Endodermal cell (in vitro differentiated cells): ENCODE data around the gene MXRA7. TPM values are rescaled to one million over a fixed set of nuclear protein-coding genes. Genes with fewer than 3 reads are reported as not detected.

ENCODE experiments used
- DNase-seq: peaks from one replicate; pipeline ENCODE4 v3.0.0-alpha.2; 2017
- H3K27ac ChIP-seq: 2 replicates; pipeline ENCODE4 v1.5.1; 2013; ENCODE audit warnings: mild to moderate bottlenecking, low read depth, low read length, moderate library complexity
- H3K27me3 ChIP-seq: 2 replicates; pipeline ENCODE4 v1.6.1; 2013; ENCODE audit warnings: mild to moderate bottlenecking, low read length, moderate library complexity; ENCODE audit not compliant: insufficient read depth, control insufficient read depth, poor library complexity, severe bottlenecking
- H3K36me3 ChIP-seq: 2 replicates; pipeline ENCODE4 v1.7.0; 2013; ENCODE audit warnings: mild to moderate bottlenecking, low read length, moderate library complexity; ENCODE audit not compliant: control insufficient read depth, insufficient read depth
- H3K4me1 ChIP-seq: one replicate; pipeline ENCODE4 v1.7.0; 2013; ENCODE audit warnings: low read length; ENCODE audit not compliant: control insufficient read depth, insufficient read depth
- H3K4me3 ChIP-seq: 2 replicates; pipeline ENCODE4 v1.5.1; 2013; ENCODE audit warnings: mild to moderate bottlenecking, low read length, moderate library complexity
- H3K9ac ChIP-seq: 2 replicates; pipeline ENCODE4 v1.6.1; 2013; ENCODE audit warnings: mild to moderate bottlenecking, low read length, moderate library complexity; ENCODE audit not compliant: poor library complexity, severe bottlenecking; ENCODE audit errors: extremely low read depth
- H3K9me3 ChIP-seq: 2 replicates; pipeline ENCODE4 v1.6.1; 2013; ENCODE audit warnings: mild to moderate bottlenecking, low read length, moderate library complexity; ENCODE audit not compliant: control insufficient read depth
- H3K27ac Mint-ChIP-seq: 2 replicates; pipeline ENCODE4 v1.8.0; 2020; ENCODE audit warnings: mixed read lengths
- H3K27me3 Mint-ChIP-seq: 2 replicates; pipeline ENCODE4 v1.8.0; 2021; ENCODE audit warnings: mild to moderate bottlenecking, mixed read lengths; ENCODE audit not compliant: insufficient read depth
- H3K36me3 Mint-ChIP-seq: 2 replicates; pipeline ENCODE4 v1.8.0; 2020; ENCODE audit warnings: low read depth, mixed read lengths
- H3K4me1 Mint-ChIP-seq: 2 replicates; pipeline ENCODE4 v1.8.0; 2020; ENCODE audit warnings: mixed read lengths
- H3K4me3 Mint-ChIP-seq: 2 replicates; pipeline ENCODE4 v1.8.0; 2020; ENCODE audit warnings: mild to moderate bottlenecking, moderate library complexity, mixed read lengths
- H3K9me3 Mint-ChIP-seq: 2 replicates; pipeline ENCODE4 v1.8.0; 2020; ENCODE audit warnings: mild to moderate bottlenecking, mixed read lengths
- WGBS, 2 experiments: methylation state at CpG; one replicate each; pipeline versions ENCODE4 v1.1.5 to v1.1.7; 2013; ENCODE audit warnings: missing lambda C conversion rate in 2 of 2, mixed read lengths in 1 of 2; ENCODE audit not compliant: insufficient coverage in 1 of 2, insufficient read length in 1 of 2; 5-methylcytosine and 5-hydroxymethylcytosine counted together
- total RNA-seq, 2 donors: library from RNA; stranded (reverse); fragmentation: NEBNext Ultra II Directional in 1 of 2; extraction: Animal tissue kit (Norgen Biotek cat#: 25700) in 1 of 2; gene quantifications; 2 replicates in 1 of 2; 3 replicates in 1 of 2; pipeline ENCODE4 v1.2.1, GENCODE V29; 2021
- TF ChIP-seq, protein P1 (sequence below): fragments of 200-600 bp; sonication (generic); conservative IDR thresholded peaks from 2 replicates; pipeline ENCODE4 v1.5.0; 2021; ENCODE audit warnings: antibody characterized with exemption, mild to moderate bottlenecking

The MXRA7 gene
- total RNA-seq, 2 donors from 2014 or later = 61.6 to 77.1 TPM

DNA sequence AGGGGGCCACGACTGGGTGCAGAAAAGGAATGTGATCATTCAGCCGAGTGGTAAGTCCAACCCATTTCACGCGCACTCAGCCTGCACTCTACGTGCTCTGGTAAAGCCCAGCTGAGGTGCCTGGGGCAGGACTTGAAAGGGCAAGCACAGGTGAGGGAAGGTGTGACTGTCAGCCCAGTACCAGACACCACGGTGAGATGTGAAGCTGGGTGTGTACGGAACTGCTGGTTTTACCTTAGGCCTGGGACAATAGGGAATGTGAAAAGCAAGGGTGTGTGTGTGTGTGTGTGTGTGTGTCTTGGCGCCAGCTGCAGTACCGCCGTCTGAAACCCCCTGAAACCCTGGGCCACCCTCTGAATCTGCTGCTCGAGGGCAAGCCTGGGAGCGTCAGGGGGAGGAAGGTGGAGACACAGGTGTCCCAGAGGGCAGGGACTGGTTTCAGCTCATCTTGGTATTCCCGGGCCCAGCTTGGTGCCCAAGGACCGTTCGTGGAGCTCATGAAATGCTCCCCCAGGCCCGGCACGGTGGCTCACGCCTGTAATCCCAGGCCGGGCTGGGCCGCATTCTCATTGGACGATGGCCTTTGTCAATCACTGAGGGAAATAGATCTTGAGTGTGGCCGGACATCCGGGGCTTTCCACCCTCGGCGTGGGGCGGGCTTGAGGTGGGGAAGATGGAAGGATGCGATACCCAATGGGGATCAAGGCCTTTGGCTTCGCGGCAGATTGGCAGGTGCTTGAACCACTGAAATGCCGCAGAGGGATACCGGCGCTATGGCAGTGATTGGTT is 39.4 kb downstream of the MXRA7 start:
- peak overlapping the region; percentile 94 for H3K27ac Mint-ChIP-seq
- WGBS, 2 experiments = 22 to 32% methylated on average over 23 to 32 of the region's 32 CpGs
- Histone ChIP-seq H3K27me3 (no peaks in the 10 kb centered on the region), H3K36me3 (no peaks in the 10 kb centered on the region), H3K4me1 (no peaks in the 10 kb centered on the region), H3K4me3 (peak overlapping the region; percentile 94), H3K27ac (no peak overlapping the region), H3K9ac (no peak overlapping the region), H3K9me3 (no peaks in the 10 kb centered on the region)
- H3K4me1 Mint-ChIP-seq = peaks cover 16% of the 10 kb centered on the region
- peak; percentile 100 for DNase-seq
- peaks cover 3% of the 10 kb centered on the region for H3K36me3 Mint-ChIP-seq
- H3K27me3 Mint-ChIP-seq = peaks cover 2% of the 10 kb centered on the region
- peak overlapping the region; percentile 79 for H3K4me3 Mint-ChIP-seq
- H3K9me3 Mint-ChIP-seq = peaks cover 3% of the 10 kb centered on the region
- TF ChIP-seq, protein P1, sequence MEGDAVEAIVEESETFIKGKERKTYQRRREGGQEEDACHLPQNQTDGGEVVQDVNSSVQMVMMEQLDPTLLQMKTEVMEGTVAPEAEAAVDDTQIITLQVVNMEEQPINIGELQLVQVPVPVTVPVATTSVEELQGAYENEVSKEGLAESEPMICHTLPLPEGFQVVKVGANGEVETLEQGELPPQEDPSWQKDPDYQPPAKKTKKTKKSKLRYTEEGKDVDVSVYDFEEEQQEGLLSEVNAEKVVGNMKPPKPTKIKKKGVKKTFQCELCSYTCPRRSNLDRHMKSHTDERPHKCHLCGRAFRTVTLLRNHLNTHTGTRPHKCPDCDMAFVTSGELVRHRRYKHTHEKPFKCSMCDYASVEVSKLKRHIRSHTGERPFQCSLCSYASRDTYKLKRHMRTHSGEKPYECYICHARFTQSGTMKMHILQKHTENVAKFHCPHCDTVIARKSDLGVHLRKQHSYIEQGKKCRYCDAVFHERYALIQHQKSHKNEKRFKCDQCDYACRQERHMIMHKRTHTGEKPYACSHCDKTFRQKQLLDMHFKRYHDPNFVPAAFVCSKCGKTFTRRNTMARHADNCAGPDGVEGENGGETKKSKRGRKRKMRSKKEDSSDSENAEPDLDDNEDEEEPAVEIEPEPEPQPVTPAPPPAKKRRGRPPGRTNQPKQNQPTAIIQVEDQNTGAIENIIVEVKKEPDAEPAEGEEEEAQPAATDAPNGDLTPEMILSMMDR = no peak

DNA sequence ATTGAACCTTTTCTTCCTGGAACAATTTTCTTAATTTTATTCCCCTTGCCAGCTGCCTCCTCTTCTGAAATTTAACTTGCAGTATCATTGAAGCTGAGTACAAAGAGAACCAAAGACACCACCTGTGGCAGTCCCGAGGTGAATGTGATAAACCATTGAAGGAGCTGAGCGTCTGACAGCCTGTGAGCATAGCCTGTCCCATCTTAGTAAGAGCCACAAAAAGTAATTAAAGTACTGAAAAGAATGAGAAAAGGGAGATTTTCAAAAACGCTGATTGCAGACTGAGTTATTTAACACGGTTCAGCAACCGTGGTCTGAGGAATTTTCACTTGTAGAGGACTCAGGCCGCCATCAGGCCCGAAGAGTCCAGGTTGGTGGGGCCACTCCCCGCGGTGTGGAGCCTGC is 40.0 kb downstream of the MXRA7 start:
- Mint-ChIP-seq H3K27ac (peak overlapping the region; percentile 94), H3K27me3 (peaks cover 2% of the 10 kb centered on the region), H3K36me3 (peaks cover 3% of the 10 kb centered on the region), H3K4me1 (peaks cover 16% of the 10 kb centered on the region), H3K9me3 (peaks cover 3% of the 10 kb centered on the region), H3K4me3 (peak overlapping the region; percentile 79)
- TF ChIP-seq, protein P1 = no peak
- Histone ChIP-seq H3K9me3 (no peaks in the 10 kb centered on the region), H3K9ac (no peak overlapping the region), H3K36me3 (no peaks in the 10 kb centered on the region), H3K27ac (no peak overlapping the region), H3K4me1 (no peaks in the 10 kb centered on the region), H3K4me3 (no peak overlapping the region), H3K27me3 (no peaks in the 10 kb centered on the region)
- WGBS, 2 experiments = 79 to 86% methylated on average over 9 of the region's 9 CpGs
- no peak for DNase-seq

DNA sequence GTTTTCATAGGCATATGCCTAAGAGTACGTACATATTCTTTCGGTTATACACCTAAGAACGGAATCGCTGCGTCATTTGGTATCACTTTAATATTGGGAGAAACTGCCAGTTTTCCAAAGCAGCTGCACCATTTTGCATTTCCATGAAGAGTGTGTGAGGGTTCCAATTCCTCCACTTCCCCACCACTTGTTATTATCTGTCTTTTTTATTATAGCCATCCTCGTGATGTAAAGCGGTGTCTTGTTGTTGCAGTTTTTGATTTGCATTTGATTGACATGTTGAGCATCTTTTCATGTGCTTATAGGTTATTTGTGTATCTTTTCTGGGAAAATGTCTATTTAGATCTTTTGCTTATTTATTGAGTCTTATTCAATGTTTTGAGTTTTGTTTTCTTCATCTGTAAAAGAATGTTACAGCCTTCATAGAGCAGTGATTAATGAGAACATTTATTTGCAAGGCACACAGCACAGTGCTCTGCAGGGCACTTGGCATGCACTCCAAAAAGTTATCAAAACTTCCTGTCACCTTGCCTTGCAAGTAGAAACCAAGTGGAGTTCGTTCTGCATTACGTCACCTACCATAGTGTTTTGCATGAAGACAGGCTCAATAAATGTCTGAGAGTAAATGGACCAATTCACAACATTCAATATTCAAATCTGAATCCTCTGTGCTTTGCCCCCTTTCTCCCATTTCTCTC is 40.6 kb downstream of the MXRA7 start:
- no peaks in the 10 kb centered on the region for H3K4me1 ChIP-seq
- H3K36me3 ChIP-seq = no peaks in the 10 kb centered on the region
- H3K27me3 ChIP-seq = no peaks in the 10 kb centered on the region
- peaks cover 2% of the 10 kb centered on the region for H3K27me3 Mint-ChIP-seq
- H3K9me3 ChIP-seq = no peaks in the 10 kb centered on the region
- no peak overlapping the region for H3K4me3 ChIP-seq
- H3K9ac ChIP-seq = no peak overlapping the region
- H3K4me1 Mint-ChIP-seq = peaks cover 16% of the 10 kb centered on the region
- 93 to 94% methylated on average over 8 to 9 of the region's 9 CpGs for WGBS, 2 experiments
- no peak for DNase-seq
- H3K36me3 Mint-ChIP-seq = peaks cover 3% of the 10 kb centered on the region
- TF ChIP-seq, protein P1 = no peak
- H3K9me3 Mint-ChIP-seq = no peaks in the 10 kb centered on the region
- H3K27ac ChIP-seq = no peak overlapping the region
- H3K4me3 Mint-ChIP-seq = no peak overlapping the region
- peak overlapping the region; percentile 94 for H3K27ac Mint-ChIP-seq
